NCI-H2227 treated with DMSO at 0.1 percent for 48 hours (cell line): ENCODE results near the gene HEATR5B.
"Not testable (repeated sequence)": the region's sequence is repeated elsewhere in the genome, so short reads cannot be mapped to it uniquely, and the experiment has no call there.

Experiments
- DNase-seq: peaks from one replicate; lab custom pipeline; 2025; lab: John Stamatoyannopoulos, UW

Gene HEATR5B

DNA sequence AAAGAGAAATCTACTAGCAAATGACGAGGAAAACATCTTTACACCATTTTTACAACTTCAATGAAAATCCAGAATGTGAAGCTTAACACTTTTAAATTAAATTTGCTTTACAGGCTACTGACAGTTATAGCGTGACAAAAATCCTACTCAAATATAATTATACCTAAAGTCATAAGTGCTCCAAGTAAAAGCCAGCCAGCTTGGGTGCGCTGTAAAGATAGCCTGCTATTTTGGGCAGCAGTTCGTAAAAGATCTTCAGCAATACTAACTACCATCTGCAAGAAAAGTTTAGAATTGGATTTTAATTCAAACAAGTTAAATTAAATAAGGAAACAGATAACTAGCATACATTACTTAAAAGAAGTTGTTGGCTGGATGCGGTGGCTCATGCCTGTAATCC lies 22.4 kb downstream of the HEATR5B start:
- DNase-seq: no peak

DNA sequence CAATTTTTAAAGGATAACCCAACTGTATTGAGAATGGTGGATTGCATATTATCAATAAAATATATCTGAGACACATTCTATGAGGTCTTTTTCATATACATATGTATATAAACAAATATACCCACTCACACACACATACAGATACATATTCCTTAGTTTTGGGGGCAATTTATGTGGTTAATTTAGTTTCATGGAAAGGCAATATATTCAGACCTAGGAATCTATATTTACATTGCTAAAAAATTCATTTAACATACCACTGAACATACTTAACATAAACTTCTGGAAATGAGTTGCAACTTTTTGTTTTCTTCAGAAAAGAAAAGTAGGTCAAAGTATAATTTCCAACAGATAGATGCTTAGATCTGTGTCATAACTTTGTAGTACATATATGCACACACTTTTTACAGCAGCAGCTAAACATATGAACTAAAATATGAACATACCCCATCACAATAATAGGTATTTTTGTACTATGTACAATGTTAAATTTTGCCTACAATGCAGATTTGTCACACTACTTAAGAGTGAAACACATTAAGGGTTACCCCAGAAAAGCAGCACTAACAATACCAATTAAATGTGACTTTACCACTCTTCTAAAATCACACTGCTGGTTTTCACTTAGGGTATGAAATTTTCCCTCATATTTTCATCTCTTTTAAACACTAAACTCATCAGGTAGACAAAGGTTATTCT lies 23.0 kb downstream of the HEATR5B start:
- no peak for DNase-seq

DNA sequence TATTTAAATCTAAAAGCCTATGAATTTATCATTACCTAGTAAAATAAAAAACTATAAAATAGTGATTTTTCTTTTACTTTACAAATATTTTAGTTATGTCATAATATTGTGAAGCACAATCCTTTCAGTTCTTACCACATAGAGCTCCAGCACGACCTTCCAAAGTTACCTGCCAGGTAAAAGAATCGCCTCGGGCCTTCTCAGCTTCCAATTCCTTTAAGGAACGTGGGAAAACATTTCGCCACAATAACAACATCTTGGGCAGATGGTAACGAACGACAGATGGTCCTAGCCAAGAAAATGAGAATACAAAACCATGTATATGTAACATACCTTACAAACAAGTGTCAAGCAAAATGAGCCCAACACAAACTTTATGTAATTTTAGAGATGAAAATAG lies 23.7 kb downstream of the HEATR5B start:
- DNase-seq: no peak

DNA sequence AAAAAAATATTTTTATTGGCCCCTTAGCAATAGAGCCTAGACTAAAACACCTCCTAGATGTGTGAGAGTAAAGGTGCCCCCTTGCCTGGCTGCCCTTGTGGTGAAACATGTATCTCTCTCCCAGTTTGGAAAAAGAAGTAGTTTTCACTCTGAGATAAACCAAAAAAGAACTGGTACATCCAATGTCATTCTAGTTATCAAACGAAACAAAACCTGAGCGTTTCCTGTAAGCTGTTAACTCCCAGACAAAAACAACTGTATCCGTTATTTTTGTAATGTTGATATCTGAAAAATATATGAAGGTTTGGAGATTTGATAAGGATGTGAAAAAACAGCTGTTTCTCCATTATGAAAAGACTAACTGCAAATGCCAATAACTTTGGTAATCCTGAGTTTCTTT lies 24.3 kb downstream of the HEATR5B start:
- DNase-seq: no peak

DNA sequence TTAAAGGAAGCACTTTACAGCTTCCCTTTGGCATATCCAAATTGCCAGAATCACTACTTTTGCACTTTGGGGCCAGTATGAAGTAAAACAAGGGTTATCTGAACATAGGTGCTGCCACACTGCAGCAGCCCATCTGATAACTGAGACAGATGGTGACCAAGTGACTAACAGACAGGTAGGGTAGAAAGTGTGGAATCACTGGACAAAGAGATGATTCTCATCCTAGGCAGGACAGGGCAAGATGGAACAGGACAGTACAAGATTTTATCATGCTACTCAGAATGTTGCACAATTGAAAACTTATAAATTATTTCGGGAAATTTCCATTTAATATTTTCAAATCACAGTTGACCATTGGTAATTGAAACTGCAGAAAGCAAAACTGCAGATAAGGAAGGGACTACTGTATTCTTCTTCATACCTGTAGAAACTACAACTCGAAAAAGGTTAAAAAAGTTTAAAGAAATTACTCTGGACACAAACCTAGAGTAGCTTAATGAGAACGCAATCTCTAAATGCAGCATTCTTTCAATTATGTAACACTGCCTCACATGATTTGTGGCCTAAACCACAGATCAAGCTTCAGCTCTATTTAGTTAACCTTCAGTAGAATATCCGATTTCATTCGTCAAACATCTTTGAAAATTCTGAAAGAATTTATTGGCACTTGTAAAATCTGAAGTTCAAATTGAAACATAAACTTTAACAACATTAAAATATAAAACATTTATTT lies 31.4 kb downstream of the HEATR5B start:
- DNase-seq: no peak

DNA sequence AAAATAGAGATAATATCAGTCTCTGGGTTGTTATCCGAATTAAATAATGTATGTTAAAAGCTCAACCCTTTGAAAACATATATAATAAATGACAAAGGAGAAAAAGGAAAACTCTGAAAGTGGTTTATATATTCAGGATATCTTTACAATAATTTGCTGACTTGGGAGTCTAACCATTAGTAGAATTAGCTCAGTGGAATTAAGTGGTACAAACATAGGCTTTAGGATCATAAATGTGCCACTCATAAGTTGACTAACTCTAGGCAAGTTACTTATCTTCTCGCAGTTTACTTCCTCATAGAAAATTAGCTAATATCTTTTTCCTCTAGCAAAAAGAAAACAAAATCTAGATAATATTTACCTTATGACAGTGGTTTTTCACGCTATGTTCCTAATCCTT lies 44.6 kb downstream of the HEATR5B start:
- DNase-seq: no peak

DNA sequence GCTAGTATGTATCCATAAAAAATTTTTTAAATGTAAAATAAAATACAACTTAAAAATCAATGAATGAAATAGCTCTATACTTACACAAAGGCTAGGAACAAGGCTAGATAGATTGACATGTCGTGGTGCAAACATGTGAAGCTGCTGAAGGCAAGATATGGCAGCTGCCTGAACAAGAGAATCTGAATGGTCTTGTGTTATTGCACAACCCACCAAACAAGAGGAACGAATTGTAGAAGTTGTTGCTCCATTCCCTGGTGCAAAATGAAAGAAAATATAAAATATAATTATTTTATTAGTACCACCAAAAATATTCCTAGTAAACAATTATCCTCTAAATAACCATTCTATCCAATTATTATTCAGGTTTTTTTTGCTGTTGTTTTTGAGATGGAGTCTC lies 46.4 kb downstream of the HEATR5B start:
- DNase-seq: no peak

DNA sequence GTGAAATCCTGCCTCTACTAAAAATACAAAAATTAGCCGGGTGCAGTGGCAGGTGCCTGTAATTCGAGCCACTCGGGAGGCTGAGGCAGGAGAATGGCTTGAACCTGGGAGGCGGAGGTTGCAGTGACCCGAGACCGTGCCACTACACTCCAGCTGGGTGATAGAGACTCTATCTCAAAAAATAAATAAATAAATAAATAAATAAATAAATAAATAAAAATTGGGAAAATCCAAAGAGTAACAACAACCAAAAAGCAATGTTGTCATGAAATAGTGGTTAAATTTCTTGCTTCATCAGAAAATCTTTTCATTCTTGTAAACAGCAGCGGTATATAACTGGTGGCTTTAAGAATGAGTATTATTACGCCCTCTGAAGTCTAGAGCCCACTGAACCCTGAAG lies 54.4 kb downstream of the HEATR5B start:
- no peak for DNase-seq

DNA sequence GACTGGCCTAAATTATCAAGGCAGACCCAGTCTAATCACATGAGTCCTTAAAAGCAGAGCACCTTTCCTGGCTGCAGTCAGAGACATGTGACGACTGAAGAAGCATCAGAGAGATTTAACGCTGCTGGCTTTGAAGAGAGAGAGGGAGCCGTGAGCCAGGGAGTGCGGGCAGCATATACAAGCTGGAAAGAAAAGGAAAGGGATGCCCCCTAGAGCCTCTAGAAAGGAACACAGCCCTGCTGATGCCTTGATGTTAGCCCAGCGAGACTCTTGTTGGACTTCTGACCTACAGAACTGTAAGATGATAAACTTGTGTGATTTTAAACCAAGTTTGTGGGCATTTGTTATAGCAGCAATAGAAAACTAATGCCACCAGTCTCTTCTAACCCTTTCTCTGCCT lies 58.1 kb downstream of the HEATR5B start:
- no peak for DNase-seq

DNA sequence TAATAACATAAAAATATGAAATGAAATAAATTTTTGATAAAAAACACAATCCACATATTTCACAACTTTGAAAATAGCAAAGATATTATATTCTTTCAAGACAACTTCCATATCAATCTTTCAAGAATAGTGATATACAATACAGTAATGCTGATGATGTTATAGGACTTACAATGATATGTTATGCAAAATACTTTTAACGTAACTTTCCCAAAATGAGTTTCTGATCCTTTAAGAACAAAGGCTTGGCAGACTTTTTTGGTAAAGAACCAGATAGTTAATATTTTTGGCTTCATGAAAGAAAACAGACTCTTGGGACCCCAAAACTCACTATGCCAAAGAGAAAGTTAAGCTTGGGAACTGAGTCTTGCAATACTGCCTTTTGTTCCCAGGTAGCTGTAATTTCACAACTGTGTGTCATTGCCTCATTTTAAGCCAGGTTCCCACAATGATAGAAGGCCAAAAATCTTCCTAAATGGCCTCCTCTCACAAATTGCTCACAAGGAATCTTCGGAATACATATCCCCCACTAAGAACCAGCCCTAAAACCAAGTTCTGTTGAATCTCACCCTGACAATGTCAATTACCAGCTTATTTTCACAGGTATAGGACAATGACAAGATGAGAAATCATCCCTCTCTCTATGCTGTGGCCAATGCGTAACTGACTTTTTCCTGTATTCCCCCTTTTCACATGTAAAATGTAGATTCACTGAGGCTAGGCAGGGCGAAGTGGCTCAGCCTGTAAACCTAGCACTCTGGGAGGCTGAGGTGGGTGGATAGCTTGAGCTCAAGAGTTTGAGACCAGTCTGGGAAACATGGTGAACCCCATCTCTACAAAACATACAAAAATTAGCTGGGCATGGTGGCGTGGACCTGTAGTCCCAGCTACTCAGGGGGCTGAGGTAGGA lies 63.0 kb downstream of the HEATR5B start:
- DNase-seq: no peak

DNA sequence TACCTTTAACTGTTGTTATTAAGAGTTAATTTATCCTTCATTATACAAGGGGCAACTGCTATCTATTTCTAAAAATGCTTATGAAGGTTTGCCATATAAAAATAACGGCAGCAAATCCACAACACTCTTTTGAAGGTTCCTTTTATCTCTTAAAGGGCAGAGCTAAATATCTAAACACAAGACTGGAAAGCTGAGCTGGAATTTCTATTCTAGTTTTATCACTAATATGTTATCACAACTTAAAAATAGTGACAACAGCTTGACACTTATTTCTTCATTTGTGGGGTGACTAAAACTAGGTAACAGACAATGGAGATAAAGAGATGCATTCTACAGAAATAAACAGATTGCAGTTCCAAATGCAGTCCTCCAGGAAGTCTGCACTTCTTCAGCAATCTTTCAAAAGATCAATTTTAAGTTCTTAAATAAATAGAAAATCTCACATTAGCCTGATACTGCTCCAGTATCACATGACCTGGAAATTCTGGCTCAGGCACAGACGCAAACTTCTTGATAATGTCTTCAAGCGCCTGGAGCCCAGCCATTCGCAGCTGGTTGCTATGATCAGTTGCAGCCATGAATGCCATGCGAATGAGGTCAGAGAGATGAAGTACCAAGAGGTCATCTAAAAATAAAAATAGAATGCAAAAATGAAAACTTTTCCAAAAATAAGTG lies 63.8 kb downstream of the HEATR5B start:
- DNase-seq: no peak

DNA sequence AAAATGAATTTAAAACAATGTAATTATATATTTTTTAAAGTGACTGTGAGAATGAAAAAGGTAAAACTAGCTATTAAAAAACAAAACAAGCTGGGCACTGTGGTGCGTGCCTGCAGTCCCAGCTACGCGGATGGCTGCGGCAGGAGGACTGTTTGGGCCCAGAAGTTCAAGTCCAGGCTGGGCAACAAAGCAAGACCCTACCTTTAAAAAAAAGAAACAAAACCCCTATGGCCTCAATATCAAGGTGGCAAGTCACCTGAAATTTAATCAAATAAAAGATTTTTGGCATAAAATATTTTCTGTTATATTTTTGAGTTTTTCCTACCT lies 70.9 kb downstream of the HEATR5B start:
- DNase-seq: no peak

DNA sequence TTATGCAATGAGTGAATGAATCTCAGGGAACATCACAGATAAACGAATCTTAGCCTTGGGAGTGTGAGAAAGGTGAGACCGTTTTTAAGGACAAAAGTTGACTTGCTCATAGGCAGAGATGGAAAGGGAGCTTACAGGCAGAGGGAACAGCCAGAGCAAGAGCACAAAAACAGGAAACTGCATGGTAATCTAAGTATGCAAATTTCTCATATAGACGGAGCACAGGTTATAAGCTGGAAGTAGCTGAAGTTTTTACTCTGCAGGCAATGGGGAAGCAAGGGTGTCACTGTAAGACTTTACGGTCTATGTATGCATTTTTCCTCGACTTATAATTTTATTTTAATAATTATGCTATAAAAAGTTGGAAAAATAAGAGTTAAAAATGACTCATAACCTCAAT lies 73.0 kb downstream of the HEATR5B start:
- DNase-seq: no peak

DNA sequence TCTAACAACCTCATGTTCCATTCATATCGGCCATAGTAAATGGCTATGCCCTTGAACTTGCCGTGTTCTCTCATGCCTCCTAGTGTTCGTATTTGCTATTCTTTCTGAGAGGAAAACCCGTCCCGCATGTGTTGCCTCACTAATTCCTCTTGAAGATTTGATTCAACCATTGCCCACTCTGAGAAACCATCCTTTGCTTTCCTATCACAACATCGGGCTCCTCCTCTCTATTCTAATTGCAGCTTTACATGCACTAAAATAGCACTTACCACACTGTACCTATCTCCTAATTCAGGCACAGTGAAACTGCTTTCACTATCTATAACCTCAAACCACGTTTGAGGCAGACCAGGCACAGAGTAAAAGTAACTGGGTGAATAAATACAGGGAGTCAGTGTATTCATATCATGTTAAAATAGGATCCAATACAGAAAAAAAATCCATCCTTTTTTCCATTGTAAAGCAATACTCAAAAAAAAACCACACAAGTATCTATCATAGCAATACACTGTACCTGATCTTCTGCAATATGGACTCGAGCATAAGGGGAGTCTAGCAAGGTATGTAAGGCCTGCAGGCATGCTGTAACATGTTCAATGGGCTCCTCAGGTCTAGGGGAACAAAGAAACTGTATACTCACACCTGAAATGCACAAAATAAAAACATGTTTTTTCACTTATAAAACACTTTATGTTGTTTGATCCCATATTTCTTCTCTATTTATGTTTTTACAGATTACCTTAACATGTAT lies 78.9 kb downstream of the HEATR5B start:
- no peak for DNase-seq

DNA sequence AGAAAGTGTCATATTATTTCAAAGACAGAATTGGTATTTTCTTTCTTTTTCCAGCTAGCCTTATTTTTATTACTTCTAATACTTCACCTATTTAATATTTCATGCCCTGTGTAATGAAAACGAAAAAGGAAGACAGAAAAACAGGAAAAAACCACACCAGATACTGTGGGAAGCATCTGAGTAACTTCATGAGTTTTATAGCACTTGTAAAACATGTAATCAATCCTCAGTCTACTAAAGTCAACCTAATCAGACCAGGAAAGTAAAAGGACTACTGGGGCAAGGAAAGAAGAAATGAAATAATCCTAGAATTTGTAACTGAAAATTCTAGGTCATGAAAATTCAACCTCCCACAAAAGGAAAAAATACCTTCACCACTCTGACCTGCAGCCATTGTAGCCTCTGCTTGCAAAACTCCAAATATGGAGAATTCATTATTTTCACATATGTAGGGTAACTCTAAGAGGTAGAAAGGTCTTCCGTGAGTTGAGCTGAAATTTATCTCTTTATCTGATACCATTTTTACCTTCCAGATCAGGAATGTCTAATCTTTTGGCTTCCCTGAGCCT lies 83.1 kb downstream of the HEATR5B start:
- no peak for DNase-seq

DNA sequence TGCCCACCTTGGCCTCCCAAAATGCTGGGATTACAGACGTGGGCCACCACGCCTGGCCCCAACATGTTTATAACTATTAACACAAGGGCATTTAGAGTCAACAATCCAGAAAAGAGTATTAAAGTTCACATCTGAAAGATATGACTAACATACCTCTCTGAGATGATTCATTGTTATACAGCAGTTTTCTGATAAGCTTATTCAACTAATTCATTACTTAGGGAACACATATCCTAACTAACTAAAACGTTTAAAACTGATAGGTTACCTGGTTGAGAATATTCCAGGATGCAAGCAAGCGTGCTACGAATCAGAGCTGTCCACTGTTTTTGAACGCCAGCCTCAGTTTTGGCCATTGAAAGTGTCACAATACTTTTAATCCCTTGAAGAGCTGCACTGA lies 83.9 kb downstream of the HEATR5B start:
- DNase-seq: no peak

DNA sequence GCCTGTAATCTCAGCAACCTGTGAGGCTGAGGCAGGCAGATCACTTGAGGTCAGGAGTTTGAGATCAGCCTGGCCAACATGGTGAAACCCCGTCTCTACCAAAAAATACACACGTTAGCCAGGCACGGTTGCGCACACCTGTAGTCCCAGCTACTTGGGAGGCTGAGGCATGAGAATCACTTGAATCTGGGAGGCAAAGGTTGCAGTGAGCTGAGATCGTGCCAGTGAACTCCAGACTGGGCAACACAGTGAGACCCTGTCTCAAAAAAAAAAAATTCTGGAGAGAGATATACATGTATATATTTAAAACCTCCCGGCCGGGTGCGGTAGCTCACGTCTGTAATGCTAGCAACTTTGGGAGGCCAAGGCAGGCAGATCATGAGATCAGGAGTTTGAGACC lies 84.8 kb downstream of the HEATR5B start:
- not testable (repeated sequence) for DNase-seq

DNA sequence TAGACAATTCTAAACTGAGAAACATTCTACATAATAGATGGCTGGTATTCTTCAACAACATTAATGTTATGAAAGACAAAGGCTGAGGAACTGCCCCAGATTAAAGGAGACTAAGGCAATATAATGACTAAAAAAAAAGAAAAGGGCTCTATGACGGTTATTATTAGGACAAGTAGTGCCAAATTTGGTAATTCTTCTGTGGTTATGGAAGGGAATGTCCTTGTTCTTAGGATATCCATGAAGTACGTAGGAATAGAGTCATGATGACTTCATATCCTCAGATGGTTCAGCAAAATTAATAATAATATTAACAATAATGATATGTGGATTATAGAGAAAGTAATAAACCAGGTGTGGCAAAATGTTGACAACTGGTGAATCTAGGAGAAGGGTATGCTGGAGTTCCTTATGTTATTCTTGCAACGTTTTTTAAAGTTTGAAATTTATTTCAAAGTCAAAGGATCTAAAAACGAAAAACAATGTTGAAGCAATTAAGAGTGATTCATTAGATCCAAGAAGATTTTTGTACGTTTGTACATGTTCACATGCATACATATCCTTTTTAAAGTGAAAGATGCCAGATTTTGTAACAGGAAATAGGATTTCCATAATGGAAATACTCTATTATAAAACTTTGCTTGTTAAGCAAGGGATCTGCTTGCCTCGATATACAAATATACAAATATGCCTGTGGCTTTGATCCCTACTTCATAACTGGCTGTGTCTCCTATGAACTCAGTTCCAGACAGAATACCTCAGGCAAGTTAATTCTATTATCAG lies 90.1 kb downstream of the HEATR5B start:
- no peak for DNase-seq

DNA sequence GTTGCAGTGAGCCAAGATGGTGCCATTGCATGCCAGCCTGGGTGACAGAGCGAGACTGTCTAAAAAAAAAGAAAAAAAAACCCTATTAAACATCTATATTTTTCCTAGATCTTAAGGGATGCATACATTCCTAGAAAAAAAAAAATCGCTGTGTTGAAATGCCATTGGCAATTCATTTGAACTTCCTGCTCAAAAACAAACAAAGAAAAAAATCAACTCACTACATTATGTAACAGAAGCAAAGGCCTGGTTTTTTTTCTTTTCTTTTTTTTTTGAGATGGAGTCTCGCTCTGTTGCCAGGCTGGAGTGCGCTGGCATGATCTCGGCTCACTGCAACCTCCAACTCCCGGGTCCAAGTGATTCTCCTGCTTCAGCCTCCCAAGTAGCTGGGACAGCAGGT lies 96.2 kb downstream of the HEATR5B start:
- no peak for DNase-seq

DNA sequence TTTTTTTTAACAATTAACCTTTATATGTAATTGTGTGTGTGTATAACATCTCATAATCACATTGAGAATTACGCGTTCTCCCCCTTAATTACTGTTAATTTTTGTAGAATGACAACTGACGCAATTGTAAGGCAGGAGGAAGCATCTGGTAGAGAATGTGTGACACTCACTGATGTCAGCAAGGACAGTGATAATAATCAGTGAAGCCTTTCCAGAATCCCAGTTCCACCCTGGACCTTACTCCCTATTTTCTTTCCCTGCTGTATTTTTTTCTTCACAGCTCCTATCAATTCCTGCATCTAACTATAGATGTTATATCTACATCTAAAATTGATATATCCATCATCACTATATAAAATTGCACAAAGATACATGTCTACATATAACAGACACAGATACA lies 101.7 kb downstream of the HEATR5B start:
- no peak for DNase-seq

DNA sequence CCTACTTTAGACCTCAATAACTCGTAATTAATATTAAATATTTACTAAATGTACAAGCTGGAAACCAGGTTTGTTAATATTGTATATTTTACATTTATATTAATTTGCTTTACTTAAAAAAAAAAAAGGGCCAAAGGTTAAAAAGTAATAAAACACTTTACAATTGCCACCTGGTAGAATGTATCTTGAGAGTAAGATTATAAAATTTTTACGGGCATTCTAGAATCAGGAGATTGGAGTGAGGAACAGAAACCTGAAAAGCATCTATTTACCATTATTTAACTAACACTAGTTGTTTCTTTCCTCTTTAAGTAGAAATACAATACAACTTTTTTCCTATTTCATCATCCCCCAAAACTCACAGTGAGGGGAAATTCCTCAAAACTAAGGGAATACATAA lies 102.3 kb downstream of the HEATR5B start:
- DNase-seq: no peak
